Limb (tissue), 2 donors: ENCODE data around the gene LIN28B.

Source experiments
- DNase-seq, 2 donors: peaks; one replicate each; pipeline ENCODE4 v3.0.0-alpha.2; 2016; ENCODE audit errors: extremely low spot score in 2 of 2

The LIN28B gene

DNA sequence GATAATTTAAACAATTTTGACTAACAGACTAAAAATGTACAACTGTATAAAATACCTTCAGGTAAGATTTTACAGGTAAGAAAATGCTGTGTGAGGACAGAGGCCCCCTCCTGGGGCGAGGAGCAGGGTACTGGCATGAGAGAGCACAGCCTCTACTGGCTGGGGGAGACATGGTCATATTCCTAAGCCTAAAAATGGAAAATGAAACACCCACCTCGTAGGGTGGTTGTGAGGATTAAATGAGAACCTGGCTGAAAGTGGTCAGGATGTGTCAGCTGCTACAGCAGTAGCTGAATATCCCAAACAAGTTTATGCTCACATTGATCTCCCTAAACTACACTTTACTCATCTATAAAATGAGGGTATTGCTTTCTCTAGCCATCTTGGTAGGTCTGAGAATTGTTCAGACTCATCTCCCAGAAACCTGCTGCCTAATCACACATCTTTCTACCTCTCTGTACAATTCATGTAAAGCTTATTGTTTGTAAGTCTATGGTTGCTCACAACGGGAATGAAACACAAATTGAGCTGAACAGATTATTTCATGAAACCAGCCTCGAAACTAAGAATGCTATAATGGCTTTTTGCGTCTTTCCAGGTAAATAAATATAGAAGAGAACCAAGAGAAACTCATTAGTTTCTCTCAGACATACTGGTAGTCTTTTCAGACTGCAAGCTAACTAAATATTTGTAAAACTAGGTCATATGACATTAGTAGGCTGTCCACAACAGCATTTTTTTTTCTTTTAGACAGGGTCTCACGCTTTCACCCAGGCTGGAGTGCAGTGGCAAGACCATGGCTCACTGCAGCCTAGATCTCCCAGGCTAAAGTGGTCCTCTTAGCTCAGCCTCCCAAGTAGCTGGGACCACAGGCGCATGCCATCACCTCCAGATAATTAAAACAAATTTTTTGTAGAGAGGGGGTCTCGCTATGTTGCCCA, 153.3 kb downstream of the LIN28B start:
- DNase-seq: no peak

DNA sequence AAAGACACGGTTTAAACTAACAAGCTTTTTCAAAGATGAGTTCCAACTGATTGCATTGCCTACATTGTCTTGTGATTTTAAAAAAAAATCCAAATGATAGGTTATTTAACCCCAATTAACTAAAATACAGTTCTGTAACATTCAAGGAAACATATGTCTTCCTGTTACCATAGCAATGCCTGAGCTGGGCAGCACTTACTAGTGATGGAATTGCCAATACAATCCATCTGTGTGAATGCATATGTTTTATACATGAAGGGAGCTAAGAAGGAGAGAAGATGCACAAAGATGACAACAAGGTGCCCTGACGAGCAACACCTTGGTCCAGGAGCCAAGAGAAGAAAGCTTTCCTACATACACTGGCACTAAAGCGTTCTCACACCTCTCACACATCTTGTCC, 154.2 kb downstream of the LIN28B start:
- no peak for DNase-seq

DNA sequence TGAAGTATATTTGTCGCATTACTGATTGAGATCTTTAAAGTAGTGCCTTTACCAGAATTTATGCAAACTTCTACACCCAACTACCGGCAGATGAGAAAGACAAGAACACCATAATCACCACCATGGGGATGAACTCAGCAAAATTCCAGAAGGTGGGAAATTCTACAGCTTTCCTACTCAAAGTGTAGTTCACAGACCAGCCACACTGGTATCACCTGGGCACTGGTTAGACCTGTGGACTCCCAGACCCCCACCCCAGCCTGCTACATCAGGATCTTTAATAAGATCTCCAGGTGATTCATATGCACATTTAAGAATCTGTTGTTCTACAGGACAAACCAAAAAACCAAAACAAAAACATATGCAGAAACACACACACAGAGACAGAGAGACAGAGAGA, 155.0 kb downstream of the LIN28B start:
- no peak for DNase-seq

DNA sequence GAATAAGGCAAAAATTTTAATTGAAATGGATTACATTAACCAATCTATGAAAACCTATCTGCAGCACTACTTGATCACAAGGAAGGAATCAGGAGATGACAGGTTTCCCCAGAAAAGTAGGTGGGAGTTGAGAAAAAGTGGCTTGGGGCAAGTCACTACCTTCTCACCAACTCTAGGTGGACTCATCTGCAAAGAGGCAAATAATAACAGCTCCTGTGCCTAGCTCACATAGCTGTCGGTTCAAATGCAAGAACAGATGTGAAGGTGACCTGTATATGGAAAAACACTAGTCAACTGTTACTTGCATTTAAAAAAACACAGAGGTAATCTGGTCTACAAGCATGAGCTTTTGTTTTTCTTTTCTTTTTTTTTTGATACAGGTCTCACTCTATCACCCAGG, 155.7 kb downstream of the LIN28B start:
- no peak for DNase-seq

DNA sequence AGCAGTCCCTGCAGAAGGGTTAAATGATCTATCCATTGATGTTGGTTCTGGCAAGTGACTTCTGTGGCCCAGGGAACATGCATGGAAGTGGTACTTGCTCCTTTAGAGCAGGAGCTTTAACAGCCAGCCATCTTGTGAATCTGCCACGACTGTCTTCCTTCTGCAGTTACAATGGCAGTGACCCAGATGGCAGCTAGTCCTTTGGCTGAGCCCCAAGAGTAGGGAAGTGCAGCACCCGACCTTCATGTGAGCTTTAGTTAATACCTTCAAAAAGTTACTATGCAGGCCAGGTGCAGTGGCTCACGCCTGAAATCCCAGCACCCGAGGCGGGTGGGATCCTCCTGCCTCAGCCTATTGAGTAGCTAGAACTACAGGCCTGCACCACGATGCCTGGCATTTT, 156.5 kb downstream of the LIN28B start:
- DNase-seq: no peak

DNA sequence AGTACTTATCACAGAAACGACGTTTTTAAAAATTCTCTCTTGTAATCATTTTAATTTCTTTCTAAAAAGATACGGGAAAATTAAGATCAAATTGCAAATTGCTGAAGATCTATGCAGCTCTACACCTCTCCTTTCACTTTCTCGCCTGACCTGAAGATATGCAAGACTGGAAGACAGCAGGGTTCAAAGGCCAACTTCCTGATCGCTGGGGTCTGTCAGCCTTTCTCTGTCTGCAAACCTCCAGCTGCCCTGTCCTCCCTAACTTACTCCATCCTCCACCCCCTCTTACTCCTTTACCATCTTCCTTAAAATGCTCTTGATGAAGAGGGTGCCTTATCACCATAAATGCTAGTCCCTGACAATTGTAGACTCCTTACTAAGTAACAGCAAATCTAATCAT, 159.2 kb downstream of the LIN28B start:
- DNase-seq: no peak

DNA sequence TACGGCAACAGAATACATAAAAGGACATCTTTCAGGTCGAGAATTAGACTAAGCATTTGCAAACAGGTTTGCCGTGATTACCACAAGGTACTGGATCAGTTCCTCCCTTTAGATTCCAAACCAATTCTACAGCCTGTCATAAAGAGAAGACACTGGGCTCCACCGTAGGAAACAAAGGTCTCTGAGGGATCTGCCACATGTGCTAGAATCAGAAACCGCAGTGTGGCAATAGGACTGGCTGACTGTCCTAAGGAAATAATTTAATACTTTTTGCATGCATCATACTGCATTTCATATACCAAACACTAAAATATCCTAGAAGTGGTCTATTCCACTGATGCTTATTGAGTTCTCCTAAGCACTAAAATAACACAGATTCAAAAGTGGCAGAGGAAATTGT, 163.7 kb downstream of the LIN28B start:
- DNase-seq: no peak

DNA sequence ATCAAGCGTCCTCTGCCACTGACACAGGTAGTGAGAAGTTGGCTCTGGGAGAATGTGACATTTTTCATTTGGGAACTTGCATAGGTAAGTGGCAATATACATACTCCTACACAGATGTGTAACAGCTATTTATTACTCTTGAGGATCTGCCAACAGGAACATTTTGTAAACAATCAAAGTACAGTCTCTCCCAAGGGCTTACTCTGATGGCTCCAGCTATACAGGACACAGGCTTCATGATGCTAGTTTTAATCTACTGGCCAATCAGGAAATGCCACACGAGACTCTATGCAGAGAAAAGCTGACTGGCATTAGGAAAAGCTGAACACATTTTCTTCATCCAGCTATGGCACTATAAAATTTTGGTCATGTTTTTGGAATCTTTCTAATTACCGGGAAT, 165.1 kb downstream of the LIN28B start:
- no peak for DNase-seq

DNA sequence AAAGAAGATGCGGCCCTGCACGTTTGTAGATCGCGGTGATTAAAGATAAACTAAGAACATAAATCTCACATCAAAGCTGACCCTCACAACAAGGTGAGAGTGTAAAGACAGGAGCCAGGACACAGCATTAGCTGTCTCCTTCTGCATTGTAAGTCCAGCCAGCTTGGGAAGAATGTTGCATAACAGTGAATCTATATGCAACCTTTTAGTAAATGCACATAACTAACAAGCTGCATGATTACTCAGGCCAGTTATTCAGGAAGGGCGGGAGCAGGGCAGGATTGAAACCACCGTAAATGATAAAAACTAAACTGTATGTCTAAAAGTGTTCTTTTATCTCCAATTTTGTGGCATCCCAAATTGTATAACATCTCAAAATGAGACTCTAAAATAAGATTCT, 165.8 kb downstream of the LIN28B start:
- DNase-seq: no peak
